ENCODE measurements around the gene TFDP2.
A peak's percentile ranks its signal among the peaks of the same experiment; 100 is the strongest.
"Not testable (repeated sequence)": the region's sequence is repeated elsewhere in the genome, so short reads cannot be mapped to it uniquely, and the experiment has no call there.

The TFDP2 gene

GRCh38 chr3:142148792-142149672 is at the start of gene TFDP2:
Gene TFDP2 (minus strand): TSS chr3:142149544. CDS start chr3:142101749, 47,795 bp downstream.
- DNase-seq: peak; percentile 90

DNA sequence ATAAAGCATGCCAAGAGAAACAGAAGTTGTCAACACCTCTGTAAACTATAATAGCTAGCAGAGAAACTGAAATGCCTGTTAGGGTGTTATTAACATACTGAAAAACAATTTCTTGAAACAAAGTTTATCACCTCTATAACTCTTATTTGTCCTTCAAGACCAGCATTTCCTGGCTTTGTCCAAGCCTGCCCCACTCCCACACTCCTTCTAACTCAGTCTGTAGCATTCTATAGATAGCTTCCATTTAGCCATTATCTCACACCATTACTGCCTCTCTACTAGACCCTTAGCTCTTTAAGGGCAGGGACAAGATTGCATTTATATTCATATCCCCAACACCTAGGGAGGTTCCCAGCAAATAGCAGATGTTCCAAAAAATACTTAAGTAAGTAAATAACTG is 39.5 kb upstream of the TFDP2 start:
- DNase-seq: no peak

DNA sequence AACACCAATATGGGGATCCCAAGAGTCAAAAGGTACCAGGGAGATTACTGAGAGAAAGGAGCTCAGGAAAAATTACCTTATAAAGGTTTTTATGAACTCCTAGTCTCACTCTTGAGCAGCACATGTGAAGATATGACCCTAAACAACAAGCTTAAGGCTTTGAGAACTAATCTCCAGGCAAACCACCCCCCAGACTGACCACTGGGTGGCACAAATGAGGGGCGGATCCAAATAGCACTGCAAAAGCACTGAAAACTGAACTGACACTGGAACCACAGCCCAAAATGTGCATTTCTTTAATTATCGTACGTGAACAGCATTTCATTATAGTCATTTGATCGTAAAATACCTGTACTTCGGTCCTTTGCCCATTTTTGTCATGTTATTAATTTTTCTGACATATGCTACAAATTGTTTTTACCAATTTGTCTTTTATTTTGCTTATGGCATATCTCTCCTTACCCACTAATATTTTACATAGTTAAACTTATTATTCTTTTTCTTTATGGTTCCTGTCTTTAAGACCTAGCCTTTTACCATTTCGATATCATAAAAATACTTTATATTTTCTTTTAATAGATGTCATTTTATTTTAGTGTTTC is 31.5 kb upstream of the TFDP2 start:
- peak; percentile 53 for DNase-seq

GRCh38 chr3:142175478-142175877 is 26.1 kb upstream of the TFDP2 start:
- DNase-seq: no peak

DNA sequence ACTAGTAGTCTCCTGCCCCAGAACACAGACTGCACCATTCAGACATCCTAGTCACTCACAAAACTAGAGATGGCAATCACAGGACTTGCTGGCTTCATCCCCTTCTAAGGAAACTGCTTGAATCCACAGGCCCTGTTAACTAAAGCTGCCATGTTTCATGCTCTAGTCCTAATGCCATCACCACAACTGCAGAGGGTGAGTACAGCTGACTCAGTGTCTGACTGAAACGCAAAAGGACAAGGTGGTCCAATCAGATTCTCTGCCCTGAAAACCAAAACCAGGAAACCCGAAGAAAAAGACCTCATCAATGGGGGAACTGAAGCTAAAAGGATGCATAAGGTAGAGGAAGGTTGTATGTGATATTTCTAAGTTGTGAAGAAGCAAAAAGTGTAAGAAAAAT is 25.2 kb upstream of the TFDP2 start:
- no peak for DNase-seq

DNA sequence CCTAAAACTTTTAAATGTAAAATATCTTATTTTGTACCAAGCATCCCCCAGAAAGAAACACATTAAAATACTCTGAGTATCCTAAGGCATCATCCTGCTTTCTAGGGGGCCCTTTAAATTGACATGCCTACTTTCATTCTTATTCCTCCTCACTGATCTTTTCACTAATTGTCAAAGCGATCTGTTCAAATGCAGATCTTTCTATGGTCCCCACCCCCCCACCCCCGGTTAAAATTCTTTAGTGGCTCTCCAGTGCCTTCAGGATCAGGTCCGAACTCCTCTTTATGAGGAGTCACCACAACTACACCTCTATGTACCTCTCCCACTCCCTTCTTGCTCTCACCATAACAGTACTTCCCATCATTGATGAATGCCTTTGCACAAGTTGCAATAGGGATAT is 19.2 kb upstream of the TFDP2 start:
- DNase-seq: no peak

GRCh38 chr3:142165194-142165593 is 15.8 kb upstream of the TFDP2 start:
- no peak for DNase-seq

GRCh38 chr3:142159083-142159740 is 9.9 kb upstream of the TFDP2 start:
- DNase-seq: no peak

DNA sequence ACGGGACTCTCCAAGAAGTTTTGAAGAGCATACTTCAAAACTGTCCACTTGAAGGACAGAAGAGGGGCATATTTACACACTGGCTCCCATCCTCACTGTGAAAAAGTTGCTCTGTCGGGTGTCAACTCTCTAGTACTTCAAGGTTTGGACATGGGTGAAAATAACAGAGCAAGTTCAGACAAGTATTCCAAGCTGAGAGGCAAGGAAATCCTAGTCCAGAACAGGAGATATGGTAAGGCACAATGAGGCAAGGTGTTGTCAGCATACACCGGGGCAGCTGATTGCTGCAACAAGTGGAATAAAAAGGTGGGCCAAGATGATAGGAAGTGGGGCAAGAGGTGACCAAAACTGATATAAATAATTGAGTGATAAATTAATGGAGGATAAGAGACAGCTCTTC is 4.8 kb upstream of the TFDP2 start:
- no peak for DNase-seq

DNA sequence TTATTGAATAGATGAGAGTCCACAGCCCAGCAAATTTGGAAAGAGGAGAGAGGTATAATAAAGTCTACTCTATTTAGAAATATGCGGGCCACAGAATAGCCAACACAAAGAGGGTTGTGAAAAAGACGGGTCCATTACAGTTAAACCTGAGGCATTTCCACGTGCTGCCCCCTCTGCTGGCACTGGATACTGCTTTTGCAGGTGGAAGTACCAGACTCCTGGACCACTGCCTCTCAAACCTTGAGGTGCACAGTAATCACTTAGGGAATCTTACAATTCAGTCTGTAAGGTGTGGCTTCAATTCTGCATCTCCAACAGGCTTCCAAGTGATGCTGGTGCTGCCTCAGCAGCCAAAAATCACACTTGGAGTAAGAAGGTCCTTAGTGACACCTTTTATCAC is 3.0 kb upstream of the TFDP2 start:
- no peak for DNase-seq

DNA sequence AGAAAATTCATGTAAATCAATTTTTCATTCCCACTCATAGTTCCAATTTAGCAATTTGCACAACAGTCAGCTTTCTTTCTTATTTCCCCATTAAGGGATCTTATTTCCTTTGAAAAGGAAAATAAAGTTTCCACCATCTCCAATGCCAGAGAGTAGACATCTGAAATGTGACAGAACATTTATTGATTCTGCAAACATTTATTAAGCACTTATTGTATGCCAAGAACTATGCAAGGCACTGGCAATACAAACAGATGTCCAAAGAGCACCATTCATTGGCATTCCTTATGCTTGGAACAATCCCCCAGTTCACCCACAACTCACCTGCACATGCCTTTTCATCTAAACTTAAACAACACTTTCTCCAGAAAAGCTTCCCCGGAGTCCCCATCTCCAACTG is 2.5 kb upstream of the TFDP2 start:
- no peak for DNase-seq

DNA sequence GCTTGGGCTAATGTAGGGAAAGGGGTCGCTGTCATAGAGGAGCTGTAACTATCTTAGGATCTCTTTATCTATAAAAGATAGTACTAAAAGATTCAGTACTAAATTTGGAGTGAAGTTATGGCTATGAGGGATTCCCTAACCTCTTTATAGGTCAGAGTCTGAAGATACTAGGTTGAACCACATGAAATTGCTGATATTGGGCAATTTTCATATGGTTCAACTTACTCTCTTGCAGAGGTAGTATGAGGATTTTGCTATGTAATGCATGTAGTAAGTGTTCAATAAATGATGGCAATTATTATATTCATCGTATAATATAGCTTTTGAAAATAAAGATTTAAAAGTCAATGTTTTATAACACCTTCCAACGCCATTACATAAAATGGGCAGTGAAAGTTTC is 1.9 kb upstream of the TFDP2 start:
- DNase-seq: no peak

DNA sequence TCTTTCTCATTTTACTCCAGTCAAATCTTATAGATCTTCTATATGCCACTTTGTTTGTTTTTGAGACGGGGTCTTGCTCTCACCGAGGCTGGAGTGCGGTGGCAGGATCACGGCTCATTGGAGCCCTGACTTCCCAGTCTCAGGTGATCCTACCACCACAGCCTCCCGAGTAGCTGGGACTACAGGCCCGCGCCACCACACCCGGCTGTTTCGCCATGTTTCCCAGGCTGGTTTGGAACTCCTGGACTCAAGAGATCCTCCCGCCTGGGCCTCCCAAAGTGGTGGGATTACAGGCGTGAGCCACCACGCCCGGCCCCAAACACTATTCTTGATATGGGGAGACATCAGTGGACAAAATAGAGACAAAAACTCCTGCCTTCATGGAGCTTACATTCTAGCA is 927 bp upstream of the TFDP2 start:
- no peak for DNase-seq

DNA sequence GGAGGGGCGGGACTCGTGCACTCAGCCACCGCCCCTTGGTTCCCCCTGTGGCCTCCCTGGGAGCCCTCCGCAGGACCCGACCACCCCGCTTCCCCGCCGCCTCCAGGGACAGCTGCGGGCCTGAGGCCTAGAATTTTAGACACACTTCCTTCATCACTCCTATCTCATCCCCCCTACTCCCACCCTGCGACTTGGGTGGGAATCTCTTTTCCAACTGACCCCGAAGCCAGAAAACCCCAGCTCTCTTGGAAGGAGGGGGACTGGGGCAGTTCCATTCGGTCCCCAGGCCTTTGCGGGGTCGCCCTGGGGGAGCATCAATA is 289 bp upstream of the TFDP2 start:
- DNase-seq: no peak

GRCh38 chr3:142148044-142148791 is 1.1 kb downstream of the TFDP2 start:
- peak; percentile 5 for DNase-seq

GRCh38 chr3:142144587-142144986 is 4.8 kb downstream of the TFDP2 start:
- DNase-seq: not testable (repeated sequence)

GRCh38 chr3:142140608-142141285 is 8.6 kb downstream of the TFDP2 start:
- not testable (repeated sequence) for DNase-seq

DNA sequence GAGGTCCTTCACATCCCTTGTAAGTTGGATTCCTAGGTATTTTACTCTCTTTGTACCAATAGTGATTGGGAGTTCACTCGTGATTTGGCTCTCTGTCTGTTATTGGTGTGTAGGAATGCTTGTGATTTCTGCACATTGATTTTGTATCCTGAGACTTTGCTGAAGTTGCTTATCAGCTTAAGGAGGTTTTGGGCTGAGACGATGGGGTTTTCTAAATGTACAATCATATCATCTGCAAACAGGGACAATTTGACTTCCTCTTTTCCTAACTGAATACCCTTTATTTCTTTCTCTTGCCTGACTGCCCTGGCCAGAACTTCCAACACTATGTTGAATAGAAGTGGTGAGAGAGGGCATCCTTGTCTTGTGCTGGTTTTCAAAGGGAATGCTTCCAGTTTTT is 12.3 kb downstream of the TFDP2 start:
- DNase-seq: not testable (repeated sequence)

DNA sequence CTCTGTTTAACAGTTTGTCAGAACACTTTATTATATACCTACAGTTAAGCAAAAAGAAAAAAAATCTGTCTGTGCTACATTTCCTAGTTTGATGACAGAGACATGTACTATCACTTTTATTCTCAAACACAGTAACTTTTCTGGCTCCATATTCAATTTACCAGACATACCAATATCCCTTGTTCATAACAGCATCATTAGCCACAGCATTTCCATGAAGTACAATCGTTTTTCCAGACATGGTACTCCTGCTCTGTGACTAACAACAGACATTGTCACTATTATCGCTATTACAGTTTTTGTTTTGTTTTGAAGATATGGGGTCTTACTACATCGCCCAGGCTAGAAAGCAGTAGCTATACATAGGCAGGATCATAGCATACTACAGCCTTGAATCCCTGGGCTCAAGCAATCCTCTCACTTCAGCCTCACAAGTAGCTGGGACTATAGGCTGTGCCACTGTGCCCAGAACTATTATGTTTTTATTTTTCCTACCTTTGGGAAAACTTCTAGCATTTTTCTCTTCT is 14.5 kb downstream of the TFDP2 start:
- no peak for DNase-seq

- no peak for DNase-seq
Measured at GRCh38 chr3:142129516-142130171, 19.7 kb downstream of the TFDP2 start.

- DNase-seq: no peak
Measured at GRCh38 chr3:142127941-142128658, 21.2 kb downstream of the TFDP2 start.

Data from suppressor macrophage treated with lipopolysaccharide for 4 hours (primary cell).